GM19238 (cell line): ENCODE data around the gene EPB41L4A.

Experiments
- DNase-seq: peaks from one replicate; pipeline ENCODE4 v3.0.0; 2011; ENCODE audit warnings: low spot score; ENCODE audit not compliant: insufficient read length

The EPB41L4A gene

DNA sequence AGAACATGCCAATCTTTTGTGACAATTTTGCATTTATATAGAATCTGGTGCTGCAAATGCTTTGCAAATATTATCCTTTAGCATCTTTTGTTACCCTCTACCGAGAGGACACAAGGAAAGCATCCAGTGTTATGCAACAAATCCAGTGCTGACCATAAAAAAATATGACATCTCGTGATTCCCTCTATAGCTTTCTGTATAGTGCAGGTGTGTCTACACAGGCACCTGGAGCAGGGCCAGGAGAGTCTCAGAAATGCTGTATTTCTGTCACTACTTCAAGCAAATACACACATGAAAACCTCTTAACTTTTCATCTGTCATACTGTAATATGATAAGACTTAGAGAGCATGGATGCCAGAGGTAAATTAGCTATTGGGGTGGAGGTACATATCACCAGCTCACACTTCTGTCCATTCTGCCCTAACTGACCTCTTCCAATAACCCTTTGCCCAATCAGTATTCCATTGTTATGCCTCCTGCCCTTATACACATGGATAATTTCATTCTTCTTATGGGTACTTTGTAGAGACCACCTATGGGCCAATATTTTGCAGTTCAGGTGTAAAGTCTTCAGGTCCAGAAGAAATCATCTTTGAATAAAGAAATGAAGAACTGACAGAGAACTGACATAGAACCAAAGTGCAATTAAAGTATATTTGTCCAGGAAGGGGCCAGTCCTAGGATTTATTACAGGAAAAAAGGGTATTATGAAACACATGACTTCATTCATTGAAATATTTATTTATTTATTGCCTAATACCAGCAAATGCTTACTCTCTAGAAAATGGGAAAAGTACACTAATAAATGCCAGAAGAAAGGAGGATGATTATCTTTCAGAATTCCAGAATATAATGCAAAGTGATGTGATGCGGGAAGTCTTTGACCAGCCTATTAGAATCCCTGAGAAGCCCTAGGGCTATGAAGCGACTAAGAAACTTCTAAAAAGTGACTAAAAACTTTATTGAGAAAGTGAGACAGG, 106.5 kb downstream of the EPB41L4A start:
- no peak for DNase-seq

DNA sequence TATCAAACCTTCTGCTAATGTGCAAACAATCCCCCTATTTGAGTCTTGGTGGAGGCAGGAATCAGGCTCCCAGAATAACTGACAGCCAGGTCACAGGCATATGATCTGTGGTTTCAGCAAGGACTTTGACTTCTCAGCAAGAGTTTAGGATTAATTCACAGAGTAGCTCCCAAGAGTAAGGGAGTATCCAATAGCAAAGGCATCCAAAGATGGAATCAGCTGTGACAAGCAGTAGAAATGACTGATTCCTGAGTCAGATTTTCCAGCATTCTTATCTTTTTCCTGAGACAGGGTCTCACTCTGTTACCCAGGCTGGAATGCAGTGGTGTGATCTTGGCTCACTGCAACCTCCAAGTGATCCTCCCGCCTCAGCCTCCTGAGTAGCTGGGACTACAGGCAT, 108.3 kb downstream of the EPB41L4A start:
- DNase-seq = no peak

DNA sequence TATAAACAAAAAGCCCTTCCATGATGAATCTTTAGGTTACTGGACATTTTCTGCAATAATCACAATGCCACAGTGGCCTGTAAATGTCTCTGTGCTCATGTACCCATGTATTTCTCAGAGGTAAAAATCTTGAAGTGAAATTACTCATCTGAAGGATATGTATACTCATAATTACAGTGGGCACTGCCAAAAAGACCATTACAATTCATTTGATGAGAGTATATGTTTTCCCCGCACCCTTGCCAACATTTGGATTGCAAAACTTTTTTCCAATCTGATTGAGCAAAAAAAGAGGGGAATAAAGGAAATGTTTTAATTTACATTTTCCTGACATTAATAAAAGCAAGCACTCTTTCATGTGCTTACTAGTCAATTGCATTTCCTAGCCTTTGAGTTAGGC, 110.5 kb downstream of the EPB41L4A start:
- no peak for DNase-seq

DNA sequence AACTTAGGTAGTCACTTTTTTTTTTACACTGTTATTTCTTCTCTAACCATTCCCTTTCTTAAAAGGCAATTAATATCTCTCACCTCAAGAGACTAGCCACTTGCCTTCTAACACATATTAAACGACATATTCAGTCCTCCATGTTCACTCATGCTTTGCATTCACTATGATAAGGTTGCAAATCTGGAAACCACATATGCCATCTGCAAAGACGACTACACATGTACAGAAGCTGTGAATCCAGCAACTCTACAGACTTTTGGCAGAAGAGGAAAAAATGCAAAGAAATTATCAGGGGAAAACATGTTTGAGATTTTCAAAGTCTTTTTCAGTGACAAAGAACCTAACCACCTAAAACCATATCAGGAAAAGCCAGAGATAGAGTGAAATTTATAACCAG, 112.1 kb downstream of the EPB41L4A start:
- DNase-seq = no peak

DNA sequence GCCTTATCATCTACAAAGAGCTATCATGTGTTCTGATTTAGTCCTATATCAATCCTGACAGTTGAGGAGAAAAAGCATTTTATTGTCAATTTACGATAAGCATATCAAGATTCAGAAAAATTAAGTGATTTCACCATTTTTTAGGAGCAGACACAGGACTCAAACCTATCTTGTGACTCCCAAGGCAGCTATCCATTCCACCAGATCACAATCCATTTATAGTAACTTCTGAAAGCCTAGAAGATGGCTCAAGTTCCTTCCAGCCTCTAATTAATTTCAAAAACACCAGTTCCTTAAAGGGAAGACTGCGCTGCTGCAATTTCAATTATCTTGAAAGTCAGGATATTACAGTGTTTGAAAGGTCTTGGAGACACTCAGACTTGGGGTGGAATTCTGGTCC, 114.3 kb downstream of the EPB41L4A start:
- no peak for DNase-seq

DNA sequence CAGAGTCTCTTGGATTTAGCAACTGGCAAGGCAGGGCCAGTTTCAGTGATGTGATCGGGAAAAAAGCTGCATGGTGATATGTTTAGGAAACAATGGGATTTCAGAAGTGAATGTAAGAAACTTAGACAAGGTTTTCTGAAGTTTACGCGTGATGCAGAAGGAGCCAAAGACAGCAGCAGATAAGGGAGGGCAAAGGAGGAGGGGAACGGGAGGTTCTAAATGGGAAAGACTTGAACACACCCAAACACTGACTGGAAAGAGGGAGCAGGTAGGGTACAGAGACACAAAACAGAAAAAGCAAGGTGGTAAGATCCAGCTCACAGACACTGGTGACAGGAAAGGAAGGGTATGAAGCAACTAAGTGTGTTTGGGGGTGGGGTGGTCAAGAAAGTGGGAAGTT, 115.4 kb downstream of the EPB41L4A start:
- no peak for DNase-seq

DNA sequence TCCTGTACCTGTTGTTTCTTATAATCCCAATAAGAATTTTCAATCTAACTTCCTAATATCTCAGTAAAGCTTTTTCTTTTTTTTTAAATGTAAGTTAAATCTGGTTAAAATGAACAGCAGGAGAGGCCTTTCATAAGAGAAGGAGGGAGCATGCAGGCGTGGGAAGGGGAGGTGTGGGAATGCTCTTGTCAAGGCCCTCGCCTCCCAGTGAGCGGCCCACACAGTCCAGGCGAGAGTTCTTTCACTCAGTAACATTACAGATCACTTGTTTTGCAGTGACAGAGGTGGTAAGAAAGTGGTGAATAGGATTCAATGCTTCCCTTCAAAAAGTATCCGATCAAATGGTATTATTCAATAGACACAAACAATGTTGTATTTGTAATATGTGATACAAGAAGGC, 125.0 kb downstream of the EPB41L4A start:
- DNase-seq = no peak

DNA sequence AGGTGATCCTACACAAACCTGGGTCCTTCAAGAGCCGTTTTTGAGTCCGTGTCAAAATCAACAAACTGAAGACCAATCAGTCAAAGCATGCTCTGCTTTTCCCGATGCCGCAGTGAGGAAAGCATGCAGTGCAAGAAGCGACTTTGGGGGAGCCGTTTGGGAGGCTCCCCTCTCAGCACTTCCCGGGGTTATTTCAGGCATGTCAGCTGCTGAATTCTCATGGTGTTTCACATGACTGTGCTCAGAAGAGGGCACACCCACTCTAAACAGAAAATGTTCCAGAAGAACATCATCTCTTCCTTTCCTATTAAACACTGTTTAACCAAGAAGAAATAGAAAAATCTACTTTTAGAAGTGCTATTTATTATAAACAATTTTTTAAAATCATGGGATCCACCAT, 125.5 kb downstream of the EPB41L4A start:
- no peak for DNase-seq

DNA sequence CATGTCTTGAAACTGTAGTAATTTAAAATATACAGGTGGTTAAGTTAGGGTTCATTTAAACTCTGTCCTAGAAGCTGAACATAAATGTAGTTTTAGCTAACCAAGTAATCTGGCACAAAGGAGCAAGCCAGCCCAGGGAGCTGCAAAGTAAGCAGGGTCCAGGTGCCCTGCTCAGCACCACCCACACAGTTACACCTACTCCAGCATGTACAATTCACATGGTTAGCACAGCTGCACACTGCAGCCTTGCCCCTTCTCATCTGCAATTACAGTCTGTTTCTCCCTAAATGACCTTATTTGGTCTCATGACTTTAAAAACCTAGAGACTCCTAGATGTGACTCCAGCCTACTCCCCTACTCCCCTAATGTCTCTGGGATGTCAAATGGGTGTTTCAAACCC, 128.4 kb downstream of the EPB41L4A start:
- DNase-seq = no peak

DNA sequence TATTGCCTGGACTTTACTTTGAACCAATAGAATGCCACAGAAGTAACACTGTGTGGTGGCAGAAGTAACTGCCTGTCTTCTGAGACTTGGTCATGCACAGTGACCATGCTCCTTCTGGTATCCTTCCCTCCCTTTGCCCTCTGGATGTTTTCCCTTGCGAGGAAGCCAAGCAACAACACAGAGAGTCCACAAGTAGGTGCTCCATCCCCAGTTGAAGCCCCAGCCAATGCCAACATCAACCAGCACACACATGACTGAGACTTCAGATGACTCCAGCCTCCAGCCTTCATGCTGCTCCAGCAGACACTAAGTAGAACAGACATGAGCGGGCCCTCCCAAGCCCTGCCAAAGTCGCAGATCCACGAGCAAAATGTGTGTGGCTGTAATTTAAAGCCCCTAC, 129.6 kb downstream of the EPB41L4A start:
- no peak for DNase-seq

DNA sequence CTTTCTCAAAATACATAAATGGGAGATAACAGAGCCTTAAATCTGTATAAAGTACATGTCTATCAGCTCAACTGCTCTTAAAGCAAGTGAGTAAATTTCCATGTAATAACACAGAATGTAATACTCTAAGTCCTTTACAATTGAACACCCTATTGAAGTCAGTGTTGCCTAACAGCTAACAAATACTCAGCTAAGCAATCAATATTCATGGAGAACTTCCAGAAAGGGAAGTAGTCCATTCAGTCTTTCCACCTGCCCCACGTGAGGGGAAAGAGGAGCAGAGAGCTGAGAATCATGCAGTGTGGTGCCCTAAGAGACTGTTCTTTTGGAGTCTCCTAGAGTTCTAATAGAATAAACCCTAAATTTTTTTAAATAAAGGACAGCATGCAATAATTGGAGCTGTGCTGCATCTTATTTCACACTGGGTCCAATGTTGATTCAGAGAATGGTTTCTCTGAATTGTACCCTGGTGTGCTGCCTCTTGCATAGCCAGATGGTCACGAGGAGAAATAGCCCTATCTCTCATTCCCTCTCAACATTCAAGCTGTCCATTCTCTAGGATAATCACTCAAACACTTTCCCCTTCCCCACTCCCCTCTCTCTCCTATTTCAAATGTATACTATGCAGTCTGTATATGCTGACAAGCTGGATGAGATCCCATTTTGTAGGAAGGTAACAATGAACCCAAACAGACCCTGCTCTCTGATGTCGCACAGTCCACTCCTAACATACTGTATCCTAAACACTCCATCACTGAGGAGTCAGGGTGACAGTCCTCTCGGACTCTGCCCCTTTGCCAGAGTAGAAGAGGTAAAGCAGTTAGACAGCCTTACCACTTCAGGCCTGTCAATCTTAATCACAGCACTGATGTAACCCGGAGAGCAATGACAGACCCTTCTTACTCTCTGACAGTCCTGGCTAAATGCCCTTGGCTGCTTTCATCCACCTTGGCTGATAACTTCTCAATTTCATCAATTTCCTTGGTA, 134.8 kb downstream of the EPB41L4A start:
- no peak for DNase-seq

DNA sequence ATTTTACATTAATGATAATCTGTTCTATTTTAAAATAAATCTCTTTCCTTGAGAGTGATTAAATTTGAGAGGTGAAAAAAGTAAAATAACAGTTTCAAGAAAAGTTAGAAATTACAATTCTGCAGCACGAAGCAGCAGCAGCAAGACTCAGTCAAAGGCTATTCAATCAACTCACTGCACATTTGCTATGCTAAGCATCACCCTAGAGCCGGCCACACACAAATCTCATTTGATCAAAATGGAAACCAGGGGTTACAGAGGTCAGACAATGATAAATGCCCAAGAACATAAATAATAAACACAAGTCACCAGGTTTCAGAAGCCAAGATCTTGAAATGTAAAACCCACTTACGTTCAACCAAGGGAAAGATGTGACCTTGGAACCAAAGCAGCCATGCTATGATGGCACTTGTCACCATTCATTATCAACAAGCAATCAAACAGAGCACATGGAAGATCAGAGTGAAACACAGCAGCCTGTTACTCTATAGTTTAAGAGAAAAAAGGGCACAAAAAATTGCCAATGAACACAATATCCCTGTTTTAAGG, 136.0 kb downstream of the EPB41L4A start:
- DNase-seq = no peak

DNA sequence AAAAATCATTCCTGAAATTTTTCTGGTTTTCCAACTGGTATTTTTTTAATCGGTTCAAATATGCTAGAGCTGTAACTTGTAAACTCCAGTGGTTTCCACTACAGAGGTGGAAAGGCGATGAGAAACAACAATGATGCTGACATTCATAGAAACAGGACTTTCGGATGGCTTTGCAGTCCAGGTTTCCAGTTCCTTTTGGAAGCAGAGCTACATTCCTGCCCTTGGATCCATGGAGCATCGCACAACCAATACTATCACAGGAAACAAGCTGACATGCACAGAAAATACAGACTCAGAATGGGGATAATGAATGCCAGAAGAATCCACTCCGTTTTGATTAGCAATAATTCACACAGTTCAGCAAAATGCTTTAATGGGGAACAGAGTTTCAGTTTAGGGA, 140.0 kb downstream of the EPB41L4A start:
- DNase-seq = no peak

DNA sequence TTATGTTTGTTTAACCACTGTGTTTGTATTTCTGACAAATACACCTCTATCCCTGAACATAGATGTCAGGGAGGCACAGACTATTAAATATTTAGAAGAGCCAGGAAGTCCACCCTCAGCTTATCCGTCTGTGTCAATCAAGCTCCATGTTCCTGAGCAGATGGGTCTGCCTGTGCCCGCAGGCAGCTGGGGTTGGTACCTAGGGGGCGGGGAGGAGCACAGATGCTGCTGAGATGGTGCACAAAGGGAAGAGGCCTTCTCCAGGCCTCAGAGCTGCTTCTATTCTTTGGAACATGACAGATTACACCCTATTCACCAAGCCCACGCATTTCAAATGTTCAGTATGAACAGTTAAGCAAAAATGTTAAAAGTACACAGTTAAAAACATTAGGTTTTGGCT, 142.1 kb downstream of the EPB41L4A start:
- no peak for DNase-seq

DNA sequence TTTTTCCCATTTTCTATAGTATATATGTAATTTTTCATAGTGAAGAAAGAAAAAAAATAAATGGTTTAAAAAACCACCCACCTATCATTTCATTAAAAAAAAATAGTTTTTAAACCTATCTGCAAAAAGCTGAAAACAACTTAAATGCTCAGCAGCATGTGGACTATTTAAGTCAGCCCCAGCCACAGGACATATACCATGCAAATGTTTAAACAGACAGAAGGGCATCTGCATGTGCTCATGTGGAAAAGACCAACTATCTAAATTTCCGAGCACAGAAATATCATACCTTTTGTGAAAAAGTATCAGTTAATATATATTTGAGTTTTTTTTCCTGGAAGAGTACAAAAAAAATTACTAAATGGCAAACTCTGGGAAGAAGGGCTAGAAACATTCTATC, 143.4 kb downstream of the EPB41L4A start:
- no peak for DNase-seq

DNA sequence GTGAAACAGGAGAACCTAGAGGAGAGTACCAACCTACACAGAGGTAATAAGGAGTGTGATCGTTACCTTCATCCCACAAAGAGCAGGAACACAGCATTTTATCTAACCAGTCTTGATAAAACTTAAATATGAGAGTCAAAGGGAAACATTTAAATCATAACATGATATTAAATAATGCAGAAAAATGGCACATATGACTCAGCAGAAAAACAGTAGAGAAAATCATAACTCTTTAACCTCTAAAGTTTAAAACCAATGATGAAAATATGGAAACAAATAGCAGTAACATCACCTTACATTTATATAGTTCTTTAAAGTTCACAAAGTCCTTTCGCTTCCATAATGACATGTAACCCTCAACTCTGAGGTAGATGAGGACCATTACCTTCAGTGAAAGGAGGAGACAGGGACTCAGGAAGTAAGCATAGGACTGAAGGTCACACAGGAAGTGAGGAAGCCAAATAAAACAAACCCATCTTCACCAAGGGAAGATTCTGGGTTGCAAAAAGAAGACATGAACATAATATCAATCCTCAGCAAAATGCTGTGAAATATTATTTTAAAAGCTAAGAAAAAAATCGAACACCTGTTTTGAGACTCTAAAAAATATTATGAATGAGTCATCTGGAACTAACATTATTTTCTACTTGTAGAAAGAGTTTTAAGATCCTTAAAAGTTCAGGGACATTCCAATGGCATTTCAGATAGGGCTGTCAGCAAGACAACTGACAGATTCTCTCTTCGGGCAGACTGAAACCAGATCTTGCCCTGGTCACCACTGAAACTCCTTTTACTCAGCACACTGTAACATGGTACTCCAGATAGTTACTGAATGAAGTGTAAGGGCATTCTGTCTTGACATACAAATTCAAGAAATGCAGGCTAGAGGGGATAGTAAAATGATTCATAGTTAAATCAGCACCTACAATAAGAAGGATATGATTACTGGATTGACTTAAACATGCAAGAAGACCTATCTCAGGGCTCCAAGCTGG, 148.5 kb downstream of the EPB41L4A start:
- DNase-seq = peak; percentile 5

DNA sequence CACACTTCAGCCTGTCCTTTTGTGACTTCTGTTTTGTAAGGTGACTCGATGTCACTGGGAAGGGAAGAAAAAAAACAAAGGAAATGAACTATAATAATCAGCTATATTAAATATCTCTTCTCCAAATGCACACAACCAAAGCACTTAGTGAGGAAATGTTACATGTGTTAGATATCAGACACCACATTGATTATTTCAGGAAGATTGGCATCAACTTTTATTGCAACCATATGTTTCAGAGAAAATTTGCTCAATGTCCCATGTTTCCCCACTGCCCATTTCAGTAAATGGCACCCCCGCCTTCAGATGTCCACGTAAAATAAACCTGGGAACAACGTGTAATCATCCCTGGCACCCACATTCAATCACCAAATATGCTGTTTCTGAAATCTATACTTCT, 151.8 kb downstream of the EPB41L4A start:
- no peak for DNase-seq

DNA sequence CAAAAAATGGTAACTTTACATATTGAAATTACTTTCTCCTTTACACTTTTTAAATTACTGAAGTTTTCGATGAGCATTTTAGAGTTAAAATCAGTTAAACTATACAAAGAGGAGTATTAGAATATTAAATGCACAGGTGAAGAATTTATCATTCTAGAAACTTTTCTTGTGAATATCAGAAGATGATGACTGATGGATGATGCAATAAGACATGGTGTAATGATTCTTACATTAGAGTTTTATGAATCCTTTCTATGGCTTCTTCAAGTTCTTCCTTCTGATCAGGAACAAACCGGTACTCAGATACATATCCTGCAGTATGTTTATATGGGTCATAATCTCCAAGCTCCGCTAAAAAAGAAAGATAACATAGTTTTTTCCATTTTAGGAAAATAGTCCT, 154.4 kb downstream of the EPB41L4A start:
- no peak for DNase-seq

DNA sequence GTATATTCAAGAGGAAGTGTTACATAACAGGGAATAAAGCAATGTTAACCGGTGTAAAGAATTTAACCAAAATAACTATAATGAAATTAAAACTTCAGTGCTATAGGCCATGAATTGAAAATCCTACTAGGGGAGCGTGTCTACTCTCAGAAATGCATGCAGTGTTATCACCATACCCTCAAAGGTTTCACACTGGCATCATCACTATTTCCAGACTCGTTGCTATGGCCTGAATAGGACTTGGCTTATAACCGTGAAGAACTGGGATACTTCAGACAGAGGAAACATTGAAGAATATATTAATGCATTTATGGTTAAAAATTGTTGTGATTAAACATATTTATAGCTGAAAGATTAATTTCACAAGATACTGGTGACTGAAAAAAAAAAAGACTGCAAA, 154.9 kb downstream of the EPB41L4A start:
- DNase-seq = no peak

DNA sequence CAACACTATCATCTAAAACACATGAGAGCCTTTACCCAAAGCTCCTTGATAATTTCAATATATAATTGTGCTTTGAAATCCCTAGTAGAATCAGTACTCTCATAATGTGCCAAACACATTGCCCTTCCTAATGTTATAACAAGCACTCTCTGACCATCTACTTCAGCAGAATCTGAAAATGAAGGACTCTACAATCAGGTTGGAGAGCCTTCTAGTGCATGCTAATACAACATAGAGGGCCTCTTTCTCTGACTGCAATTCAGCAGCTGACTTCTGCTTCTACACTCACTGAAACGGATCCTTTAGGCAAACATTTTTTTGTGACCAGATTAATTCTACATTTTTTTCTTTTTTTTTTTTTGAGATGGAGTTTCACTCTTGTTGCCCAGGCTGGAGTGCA, 155.6 kb downstream of the EPB41L4A start:
- no peak for DNase-seq

DNA sequence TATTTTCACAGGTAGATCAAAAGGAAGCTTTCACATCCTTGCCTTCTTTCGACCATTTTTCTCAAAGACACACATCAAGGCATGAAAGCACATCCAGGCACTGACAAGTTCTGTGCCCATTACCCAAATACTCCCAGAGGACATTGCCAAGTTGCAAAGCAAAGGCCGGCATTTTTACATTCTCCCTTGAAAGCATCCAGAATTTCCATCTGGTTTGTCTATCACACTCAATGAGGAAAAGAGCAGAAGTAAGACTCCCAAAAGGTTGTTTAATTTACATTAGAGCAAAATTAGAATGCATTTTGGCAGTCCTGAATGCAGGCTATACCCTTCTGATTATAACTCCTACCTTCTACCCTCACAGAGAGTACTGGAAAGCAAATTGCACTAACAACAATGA, 160.5 kb downstream of the EPB41L4A start:
- DNase-seq = no peak
